Measurements from ENCODE around the gene JAZF1. TPM values are rescaled to one million over a fixed set of nuclear protein-coding genes. Genes with fewer than 3 reads are reported as not detected.

Gene JAZF1
- total and polyA plus RNA-seq, 9 of the 15 experiments (the other 6 are each of a cell fraction or from before 2014, with no cell fraction given), result 0.04 to 0.64 (median 0.11) TPM; not detected in 3

GRCh38 chr7:28112012-28112411 lies 68.6 kb downstream of the JAZF1 start (continued):
- TF ChIP-seq ZBTB26 (CRISPR knock-in tag; IDR thresholded peaks at IDR 0.05), result no peak
- TF ChIP-seq HDAC6 (IDR thresholded peaks at IDR 0.05; ENCODE audit: low read depth, low read length), result no peak

DNA sequence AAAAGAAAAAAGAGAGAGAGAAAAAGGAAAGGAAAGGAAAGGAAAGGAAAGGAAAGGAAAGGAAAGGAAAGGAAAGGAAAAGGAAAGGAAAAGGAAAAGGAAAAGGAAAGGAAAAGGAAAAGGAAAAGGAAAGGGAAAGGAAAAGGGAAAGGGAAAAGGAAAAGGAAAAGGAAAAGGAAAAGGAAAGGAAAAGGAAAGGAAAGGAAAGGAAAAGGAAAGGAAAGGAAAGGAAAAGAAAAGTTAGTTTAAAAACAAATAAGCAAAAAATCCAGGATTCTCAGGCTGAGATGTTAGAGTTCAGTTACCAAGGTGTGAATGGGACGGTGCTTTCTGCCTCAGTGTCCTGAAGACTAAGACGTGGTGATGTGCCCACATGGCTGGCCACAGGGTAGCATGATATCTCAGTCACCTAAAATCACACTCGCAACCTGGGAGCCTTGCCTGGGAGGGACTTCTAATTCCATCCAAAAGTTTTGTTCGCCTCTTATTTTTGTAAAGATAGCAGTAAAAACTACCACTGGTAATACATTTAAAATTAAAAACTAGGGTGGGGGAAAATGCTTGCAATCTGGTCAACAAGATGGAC lies 70.1 kb downstream of the JAZF1 start:
- H2AFZ ChIP-seq (ENCODE audit: low read depth, low read length), result no peak overlapping the region
- ChIA-PET CTCF (ENCODE audit: low intra/inter-chr PET ratio) (no interaction called here), POLR2A (interaction anchor here (0.9 kb wide), 1 partner anchor 13 kb away, joined by 3 read pairs; no protein-coding TSS in a partner anchor)
- H3K27me3 ChIP-seq (ENCODE audit: control insufficient read depth in 2 of 2, insufficient read depth in 2 of 2, low read length in 2 of 2), result peaks cover 2 to 30% of the 10 kb centered on the region in 2 experiments; a peak in 4 of 5 replicates
- H3K9ac ChIP-seq (ENCODE audit: insufficient read depth in 1 of 2, low read depth in 2 of 2, low read length in 2 of 2), result no peak overlapping the region
- ATAC-seq, result no peak
- no peaks in the 10 kb centered on the region for H3K9me3 ChIP-seq (replicated peaks; ENCODE audit: control insufficient read depth, insufficient read depth, low read depth, low read length)
- H4K20me1 ChIP-seq (replicated peaks; ENCODE audit: control insufficient read depth, insufficient read depth, low read length), result no peaks in the 10 kb centered on the region
- in situ Hi-C loops (cut with MboI), result no loop called here
- H3K4me2 ChIP-seq (ENCODE audit: insufficient read depth, low read length), result no peak overlapping the region
- BruUV-seq (replicated peaks), result no TSS peak
- no peaks in the 10 kb centered on the region for H3K9me1 ChIP-seq (ENCODE audit: control insufficient read depth, insufficient read depth, low read length)
- H3K27ac ChIP-seq (ENCODE audit: extremely low read depth, low read depth, low read length), result no peak overlapping the region
- WGBS (ENCODE audit: insufficient coverage, low coverage, missing lambda C conversion rate), result 2% methylated on average over 4 of the region's 4 CpGs
- intact Hi-C loops (cut with micrococcal nuclease), result no loop called here
- no peaks in the 10 kb centered on the region for H3K36me3 ChIP-seq (ENCODE audit: control insufficient read depth, insufficient read depth, low read length)
- TF ChIP-seq ZNF764 (CRISPR knock-in tag; IDR thresholded peaks at IDR 0.05; ENCODE audit: low read depth), result no peak
- TF ChIP-seq ZNF512 (tag; IDR thresholded peaks at IDR 0.05), result peak; percentile 81
- DNase-seq (ENCODE audit: extremely low read depth in 1 of 4, low spot score in 3 of 4), result no peak
- FAIRE-seq, result no peak
- no peak overlapping the region for H3K4me3 ChIP-seq
- no peaks in the 10 kb centered on the region for H3K4me1 ChIP-seq (replicated peaks in 1 of 2; ENCODE audit: control insufficient read depth in 2 of 2, insufficient read depth in 2 of 2, low read length in 2 of 2)
- no peaks in the 10 kb centered on the region for H3K79me2 ChIP-seq (ENCODE audit: control insufficient read depth, insufficient read depth, low read length)

All from K562 (cell line).